ENCODE measurements around the gene SLC17A1.
A peak's percentile ranks its signal among the peaks of the same experiment; 100 is the strongest.

The SLC17A1 gene

DNA sequence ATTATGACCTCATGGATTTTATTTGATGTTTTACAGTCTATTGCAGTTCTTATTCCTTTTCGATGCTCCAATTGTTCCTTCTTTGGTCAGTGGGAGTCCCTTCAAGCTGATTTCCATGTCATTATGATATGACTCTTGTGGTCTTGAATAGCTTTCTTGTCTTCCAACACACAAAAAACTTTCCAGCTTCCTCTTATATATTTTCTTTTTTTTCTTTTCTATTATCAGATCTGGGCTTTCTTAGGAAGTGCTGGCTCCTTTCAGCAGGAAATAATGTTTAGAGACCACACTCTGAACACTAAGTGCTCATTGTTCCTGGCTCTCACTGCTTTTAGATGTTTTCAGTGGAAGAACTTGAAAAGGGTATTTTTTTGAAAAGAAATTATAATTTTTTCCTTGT, 3.1 kb upstream of the SLC17A1 start:
- FAIRE-seq (no peak), DNase-seq (ENCODE audit: extremely low spot score, insufficient read length, low read depth) (no peak)

DNA sequence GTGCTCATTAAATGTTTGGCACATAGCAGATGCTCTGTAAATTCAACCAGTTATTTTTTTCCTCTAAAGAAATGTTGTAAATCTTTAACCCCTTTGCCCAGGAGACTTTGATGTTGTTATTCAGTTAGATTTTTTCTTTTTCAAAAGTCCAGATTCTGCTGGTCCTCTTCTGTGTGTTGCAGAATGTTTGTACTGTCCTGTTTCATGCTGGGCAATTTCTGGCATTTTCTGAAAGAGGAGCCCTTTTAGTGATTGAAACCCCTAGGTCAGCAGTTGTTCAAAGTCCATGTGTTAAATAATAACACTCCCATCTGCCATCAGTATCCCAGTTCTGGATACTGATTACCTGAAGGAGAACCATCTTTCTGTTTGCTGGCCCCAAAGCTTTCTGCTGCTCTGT, 1.3 kb upstream of the SLC17A1 start:
- FAIRE-seq (no peak), DNase-seq (ENCODE audit: extremely low spot score, insufficient read length, low read depth) (no peak)

DNA sequence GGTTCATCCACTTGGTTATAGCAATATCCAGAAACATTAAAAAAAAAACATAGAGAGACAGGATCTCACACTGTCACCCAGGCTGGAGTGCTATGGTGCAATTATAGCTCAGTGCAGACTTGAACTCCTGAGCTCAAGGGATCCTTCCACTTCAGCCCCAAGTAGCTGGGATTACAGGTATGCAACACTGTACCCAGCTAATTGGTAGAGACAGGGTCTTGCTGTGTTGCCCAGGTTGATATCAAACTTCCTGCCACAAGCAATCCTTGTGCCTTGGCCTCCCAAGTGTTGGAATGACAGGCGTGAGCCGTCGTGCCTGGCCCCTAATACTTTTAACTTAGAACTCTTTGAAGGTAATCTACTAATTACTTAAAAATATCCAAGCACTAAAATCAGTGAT, 818 bp upstream of the SLC17A1 start:
- DNase-seq (ENCODE audit: extremely low spot score, insufficient read length, low read depth) (no peak), FAIRE-seq (no peak)

DNA sequence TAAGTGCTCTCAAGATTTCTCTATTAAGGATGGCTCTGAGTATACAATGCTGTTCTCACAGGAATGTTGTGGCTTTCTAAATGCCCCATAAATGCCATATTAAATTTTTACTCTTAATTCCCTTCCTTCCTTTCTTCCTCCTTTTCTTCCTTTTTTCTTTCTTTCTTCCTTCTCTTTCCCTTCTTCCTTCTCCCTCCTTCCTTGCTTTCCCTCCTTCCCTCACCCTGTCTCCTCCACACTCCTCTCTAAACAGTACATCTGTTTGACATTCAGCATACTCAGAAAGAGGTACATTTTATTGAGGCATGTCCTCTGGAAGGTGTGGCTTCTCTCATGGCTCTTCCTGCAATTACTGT, 433 bp upstream of the SLC17A1 start:
- DNase-seq (ENCODE audit: extremely low spot score, insufficient read length, low read depth), result no peak

DNA sequence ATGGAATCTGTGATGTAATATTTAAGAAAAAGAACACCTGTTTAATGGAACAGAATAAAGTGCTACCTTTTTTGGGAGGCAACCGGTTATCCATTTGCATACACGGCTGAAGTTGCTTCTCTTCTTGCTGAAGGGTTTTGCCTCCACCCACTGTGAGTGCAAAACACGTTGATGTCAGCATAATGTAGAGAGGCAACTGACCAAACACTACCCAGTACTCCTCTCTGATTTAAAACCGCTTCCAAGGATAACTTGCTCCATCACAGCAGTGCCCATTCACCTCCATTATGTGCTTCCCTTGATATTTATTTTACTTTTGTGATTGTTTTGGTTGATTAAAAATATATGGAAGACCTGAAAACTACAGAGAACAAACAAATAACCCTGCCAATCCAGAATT, 1.4 kb downstream of the SLC17A1 start:
- DNase-seq (ENCODE audit: extremely low spot score, insufficient read length, low read depth) (no peak), FAIRE-seq (no peak)

More for the DNA sequence above, 433 bp upstream of the SLC17A1 start:
- no peak for FAIRE-seq

DNA sequence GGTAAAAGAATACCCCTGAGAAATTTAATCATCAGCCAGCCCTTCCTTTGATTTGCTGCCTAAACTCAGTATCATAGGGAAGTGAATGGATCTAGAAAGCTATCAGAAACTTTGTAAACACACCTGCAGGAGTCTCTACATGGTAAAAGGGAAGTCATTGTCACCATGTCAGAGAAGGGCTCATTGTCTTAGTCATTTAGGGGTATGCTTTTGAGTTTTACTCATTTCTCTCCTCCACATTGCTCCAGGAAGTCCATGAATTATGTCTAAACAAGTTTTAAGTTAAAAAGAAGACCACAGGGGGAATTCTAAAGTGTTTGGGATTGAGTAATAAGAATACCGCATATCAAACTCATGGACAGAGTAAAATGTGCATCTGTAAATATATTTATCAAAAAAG, 2.5 kb downstream of the SLC17A1 start:
- DNase-seq (ENCODE audit: extremely low spot score, insufficient read length, low read depth) (no peak), FAIRE-seq (peak; percentile 39)

DNA sequence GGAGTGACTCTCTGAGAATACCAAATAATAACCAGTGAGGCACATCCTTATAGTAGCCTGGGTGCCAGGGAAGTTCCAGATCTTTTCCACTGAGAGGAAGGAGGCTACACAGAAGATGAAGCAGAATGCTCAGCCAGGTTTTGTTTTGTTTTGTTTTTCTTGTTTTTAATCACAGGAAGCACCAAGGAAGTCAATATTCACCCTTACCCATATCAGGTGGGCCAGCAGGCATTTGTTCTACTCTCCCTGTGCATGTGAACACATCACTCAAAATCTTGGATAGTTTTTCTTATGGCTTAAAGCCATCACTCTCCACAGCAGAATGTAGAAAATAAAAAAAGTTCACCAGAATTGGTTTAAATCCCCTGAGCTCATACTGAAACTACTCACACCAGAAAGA, 10.5 kb downstream of the SLC17A1 start:
- FAIRE-seq (no peak), DNase-seq (ENCODE audit: extremely low spot score, insufficient read length, low read depth) (no peak)

DNA sequence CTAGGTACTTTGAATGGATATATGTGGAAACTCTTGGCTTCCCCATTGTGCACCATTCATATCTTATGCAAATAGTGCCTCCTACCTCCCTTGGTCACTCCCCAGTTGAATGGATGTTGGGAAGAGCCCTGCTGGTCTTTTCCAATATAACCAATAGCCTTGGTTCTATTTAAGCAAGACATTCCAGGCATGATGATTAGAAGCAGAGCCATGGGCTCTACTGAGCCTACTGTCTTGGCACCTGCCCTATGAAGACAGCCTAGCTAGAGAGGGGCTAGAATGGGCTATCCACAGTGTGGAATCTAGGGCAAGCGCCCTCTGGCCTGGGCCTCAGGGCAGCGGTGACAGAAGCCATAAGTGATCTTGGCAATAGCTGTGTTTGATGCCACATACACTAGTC, 15.6 kb downstream of the SLC17A1 start:
- FAIRE-seq, result no peak
- no peak for DNase-seq (ENCODE audit: extremely low spot score, insufficient read length, low read depth)

DNA sequence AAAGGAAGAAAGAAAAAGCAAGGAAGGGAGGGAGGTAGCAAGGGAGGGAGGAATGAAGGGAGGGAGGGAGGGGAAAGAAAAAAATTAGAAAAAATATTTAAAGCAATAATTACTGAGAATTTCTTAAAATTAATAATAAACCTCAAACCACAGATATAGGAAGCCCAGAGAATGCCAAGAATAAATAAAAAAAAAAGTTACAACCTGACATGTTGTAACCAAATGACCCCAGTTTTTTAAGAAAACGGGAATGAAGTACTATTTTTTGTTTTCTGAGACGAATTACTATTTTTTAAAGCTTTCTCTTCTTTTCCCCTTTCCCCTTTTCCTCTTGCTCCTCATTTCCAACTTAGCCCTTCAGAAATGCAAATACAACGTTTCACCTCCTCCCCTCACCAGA, 16.7 kb downstream of the SLC17A1 start:
- no peak for DNase-seq (ENCODE audit: extremely low spot score, insufficient read length, low read depth)
- FAIRE-seq, result no peak

DNA sequence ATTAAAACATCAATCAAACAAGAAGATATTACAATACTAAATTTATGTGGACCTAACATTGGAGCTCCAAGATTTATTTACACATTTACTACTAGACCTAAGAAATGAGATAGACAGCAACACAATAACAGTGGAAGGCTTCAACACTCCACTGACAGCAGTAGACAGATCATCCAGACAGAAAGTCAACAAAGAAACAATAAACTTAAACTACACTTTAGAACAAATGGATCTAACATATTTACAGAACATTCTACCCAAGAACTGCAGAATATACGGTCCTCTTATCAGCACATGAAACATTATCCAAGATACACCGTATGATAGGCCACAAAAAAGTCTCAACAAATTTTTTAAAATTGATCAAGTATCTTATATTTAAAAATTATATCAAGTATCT, 27.0 kb downstream of the SLC17A1 start:
- DNase-seq (ENCODE audit: extremely low spot score, insufficient read length, low read depth), result no peak
- no peak for FAIRE-seq

DNA sequence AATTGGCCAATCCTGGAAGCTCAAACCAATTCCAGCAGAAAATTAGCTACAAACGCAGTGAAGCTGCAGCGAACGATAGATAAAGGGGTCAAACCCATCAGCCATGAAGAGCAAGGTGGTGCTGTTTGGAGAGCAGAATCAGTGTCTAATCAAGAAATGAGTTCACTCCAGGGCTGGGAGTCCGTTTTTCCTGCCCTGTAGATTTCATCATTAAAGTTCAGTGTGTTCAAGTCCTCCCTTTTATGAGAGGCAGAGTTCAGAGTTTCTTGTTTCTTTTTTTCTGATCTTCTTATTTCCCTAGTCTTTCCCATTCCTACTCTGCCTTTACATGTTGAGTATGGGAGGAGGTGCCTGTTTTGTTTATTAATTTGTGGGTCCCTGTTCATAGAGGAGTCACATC, 30.4 kb downstream of the SLC17A1 start:
- no peak for DNase-seq (ENCODE audit: extremely low spot score, insufficient read length, low read depth)
- no peak for FAIRE-seq

DNA sequence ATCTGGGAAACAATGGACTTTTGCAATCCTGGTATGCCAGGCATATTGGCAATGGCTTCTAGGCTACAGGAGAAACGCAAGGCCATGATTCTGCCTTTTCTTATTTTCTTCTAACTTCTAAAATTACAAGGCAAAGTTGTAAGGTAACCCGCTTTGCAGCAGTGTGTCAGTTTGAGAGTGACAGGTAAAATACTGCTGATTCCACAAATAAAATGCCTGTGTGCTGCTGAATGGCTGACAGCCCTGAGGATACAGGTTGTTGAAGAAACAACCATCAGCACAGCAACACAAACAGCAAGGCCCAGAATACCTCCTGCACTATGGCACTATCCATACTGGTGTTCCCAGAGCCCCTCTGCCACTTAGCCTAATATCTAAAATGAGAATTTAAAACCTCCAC, 37.1 kb downstream of the SLC17A1 start:
- DNase-seq (ENCODE audit: extremely low spot score, insufficient read length, low read depth) (no peak), FAIRE-seq (no peak)

DNA sequence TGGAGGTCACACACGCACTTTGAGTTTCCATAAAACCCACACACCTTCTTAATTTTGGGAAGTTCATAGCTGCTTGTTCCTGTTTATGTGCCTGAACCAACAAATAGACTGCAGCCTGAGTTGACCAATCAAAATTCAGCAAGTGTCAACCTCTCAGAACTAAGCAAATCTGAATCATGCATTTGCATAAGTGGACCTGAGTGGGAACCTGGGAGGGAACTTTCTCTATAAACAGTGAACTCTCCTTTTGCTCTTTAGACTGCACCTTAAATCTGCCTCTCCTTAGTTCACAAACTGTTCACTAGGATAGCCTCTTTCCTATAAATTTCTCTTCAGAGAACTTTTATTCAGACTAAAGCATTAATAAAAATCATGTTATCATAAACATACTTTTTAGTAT, 37.9 kb downstream of the SLC17A1 start:
- FAIRE-seq (no peak), DNase-seq (ENCODE audit: extremely low spot score, insufficient read length, low read depth) (no peak)

DNA sequence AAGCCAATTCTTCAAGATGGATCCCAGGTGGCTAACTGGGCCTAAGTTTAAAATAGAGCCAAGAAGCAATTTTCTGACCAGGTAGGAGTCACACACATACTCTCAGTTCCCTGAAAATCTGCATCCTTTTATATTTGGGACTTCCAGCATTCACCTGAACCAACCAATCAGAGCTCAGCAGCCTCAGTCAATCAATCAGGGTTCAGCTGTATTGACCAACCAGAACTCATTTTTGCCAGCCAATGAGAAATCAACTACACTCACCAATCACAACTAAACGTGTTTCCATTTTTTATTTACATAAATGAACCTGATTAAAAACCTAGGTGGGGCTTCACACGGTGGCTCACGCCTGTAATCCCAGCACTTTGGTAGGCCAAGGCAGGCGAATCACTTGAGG, 39.8 kb downstream of the SLC17A1 start:
- FAIRE-seq (no peak), DNase-seq (ENCODE audit: extremely low spot score, insufficient read length, low read depth) (no peak)

DNA sequence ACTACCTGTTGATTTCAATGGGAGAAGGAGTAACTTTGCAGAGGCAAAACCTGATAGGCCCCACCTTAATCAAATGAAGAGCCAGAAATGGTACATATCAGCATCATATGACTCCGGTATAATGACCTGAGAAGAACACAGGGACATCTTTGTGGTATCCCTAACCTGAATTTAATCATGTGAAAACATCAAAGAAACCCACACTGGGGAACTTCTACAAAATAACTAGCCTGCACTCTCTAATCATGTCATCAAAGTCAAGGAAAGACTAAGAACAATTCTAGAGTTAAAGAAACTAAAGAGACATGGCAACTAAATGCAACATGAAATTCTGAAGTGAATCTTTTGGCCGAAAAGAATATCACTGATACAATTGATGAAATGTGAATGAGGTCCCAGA, 42.4 kb downstream of the SLC17A1 start:
- no peak for DNase-seq (ENCODE audit: extremely low spot score, insufficient read length, low read depth)

DNA sequence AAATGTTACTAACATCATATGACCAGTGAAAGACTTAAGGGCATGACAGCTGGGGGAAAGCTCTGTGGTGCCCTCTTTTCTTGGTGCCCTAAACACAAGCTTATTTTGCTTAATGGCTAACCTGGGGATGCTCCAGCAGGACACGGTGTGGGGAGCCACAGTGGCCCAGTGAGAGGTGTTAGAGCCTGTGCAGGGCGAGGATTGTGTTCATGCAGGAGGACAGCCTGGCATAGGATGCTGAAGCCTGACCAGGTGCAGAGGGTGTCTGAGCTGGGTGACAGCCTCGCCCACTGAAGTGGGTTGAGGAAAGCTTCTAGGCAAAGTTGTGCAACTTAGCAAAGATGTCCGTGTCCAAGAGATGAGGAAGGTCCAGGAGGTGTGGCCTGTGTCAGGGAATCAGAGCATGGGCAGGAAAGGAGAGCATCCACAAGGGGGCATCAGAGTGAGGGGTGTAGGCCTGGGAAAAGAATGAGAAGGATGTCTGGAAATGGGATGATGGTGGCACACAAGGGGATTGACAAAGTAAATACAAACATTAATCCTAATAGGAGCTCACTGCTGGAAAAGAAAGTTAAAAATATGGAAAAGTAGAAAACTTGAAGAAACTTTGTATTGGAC, 43.4 kb downstream of the SLC17A1 start:
- FAIRE-seq (peak; percentile 63), DNase-seq (ENCODE audit: extremely low spot score, insufficient read length, low read depth) (no peak)

More for the DNA sequence above, 42.4 kb downstream of the SLC17A1 start:
- FAIRE-seq, result peak; percentile 12

DNA sequence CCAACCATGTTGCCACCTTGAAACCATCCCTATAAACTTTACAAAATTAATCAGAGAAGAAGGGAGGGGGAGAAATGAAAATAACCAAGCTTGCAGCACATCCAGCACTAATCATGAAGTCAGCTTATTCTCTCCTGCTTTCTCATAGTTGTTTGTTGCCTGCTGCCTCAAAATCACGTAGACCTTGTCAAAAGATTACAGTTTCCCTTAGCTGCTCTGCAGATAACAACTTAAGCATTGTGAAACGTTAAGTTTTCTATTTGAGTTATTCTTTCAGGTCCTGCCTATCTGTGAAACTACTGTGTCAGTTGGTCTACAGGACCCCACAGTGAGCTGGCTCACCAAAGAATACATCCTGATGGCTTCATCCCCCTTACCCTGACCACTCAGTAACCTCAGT, 44.4 kb downstream of the SLC17A1 start:
- FAIRE-seq, result no peak

DNA sequence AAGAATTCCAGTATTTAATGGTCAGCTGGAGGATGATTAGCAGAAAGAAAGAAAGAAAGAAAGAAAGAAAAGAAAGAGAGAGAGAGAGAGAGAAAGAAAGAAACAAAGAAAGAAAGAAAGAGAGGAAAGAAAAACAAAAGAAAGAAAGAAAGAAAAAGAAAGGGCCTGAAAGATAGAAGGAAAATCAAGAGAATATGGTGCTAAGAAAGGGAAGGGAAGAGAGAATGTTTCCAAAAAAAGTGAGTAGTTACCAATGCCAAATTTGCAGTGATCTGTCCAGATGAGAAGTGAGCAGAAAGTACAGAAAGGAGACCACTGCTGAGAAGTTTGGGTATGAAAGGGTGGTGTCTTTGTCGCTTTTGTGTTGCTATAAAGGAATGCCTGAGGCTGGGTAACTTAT, 50.7 kb downstream of the SLC17A1 start:
- no peak for DNase-seq (ENCODE audit: extremely low spot score, insufficient read length, low read depth)
- FAIRE-seq, result no peak

More for the DNA sequence above, 44.4 kb downstream of the SLC17A1 start:
- DNase-seq (ENCODE audit: extremely low spot score, insufficient read length, low read depth), result no peak

DNA sequence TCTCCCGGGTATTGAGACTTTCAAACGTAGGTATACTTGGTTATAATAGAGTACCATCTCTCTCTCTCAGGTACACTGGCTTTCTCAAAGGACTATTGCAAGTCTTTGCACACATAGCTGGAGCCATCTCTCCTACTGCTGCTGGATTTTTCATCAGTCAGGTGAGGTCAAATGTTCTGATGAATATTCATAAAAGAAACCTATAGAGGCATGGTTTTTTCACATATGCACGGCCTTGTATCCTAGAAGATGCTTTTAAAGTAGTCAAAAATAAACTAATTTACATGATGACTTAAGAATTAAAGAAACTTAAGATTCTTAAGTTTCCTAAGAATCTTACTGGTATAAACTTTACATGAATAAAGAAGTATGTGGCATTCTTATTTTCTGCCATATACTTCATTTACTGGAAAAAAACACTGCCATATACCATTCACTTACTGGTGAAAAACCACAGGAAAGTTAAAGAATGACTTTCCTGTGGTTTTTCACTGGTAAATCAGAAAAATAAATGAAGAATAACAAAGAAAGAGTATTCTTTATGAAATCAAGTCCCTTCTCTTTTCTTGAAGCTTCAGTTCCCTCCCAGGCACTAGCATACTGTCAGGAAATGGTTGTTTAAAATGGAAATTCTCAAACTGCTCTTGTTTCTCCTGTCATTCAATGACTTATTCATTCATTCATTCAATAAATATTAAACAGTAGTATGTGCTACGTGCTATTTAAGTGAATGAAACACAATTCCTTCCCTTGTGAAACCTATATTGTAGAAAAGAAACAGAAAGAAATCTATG, 53.8 kb downstream of the SLC17A1 start:
- FAIRE-seq (no peak), DNase-seq (ENCODE audit: extremely low spot score, insufficient read length, low read depth) (no peak)

DNA sequence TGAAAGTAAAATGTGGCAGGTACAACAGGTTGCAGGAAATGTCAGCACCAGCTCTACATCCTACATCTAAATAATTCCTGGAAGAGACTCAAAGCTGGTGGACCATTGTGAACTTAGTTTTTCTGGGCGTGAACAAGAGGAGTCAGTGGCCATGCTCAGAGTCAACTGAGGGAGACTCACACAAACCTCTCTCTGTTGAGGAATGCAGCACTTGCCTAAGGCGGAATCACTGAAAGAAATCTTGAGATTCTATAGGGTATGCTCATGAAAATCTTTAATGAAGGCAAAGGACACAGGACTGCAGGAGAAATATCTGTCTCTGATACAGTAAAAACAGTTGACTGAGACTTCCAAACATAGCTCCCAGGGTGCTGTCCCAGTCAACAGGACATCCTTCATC, 54.8 kb downstream of the SLC17A1 start:
- FAIRE-seq, result no peak

DNA sequence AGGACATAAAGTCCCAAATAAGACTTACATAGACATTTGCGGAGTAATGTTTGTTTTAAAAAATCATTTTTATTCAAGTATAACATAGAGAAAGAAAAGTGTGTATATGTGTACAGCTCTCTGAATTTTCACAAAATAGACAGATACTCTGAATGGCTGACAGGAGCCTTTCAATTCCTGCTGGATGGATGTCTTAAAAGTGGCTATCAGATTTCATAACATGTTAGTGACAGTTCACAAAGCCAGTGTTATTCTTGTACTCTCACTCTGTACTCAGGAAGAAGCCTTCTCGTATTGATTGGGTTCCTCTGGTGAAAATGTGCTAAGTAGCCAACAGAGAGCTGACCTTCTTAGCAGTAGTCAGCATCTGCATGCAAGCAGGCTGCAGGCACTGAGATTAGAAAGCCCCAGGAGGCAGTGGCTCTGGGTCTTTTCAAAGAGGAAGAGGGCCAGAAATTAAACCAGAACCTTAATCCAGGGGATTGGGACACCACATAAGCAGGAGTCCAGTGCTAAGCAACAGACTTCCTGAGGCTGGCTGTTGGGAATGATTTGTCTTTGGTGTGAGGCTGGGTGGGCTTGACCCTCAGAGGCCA, 57.6 kb downstream of the SLC17A1 start:
- no peak for FAIRE-seq
- DNase-seq (ENCODE audit: extremely low spot score, insufficient read length, low read depth), result no peak

More for the DNA sequence above, 54.8 kb downstream of the SLC17A1 start:
- no peak for DNase-seq (ENCODE audit: extremely low spot score, insufficient read length, low read depth)

DNA sequence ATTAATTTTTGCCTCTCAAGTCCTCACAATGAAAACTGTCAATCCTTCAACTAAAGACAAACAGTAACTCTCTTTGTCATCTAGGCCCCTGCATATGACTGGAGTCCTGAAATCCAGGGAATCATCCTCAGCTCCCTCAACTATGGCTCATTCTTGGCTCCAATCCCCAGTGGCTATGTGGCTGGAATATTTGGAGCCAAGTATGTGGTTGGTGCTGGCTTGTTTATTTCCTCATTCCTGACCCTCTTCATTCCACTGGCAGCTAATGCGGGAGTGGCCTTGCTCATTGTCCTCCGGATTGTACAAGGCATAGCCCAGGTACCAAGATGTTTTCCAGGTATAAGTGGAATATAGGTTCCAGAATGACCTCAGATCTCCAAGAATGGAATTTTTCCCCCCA, 61.9 kb downstream of the SLC17A1 start:
- DNase-seq (ENCODE audit: extremely low spot score, insufficient read length, low read depth) (no peak), FAIRE-seq (no peak)

All from GM18507 (cell line).